Osteoblast (primary cell): ENCODE measurements around the gene LMNTD2. TPM values are rescaled to one million over a fixed set of nuclear protein-coding genes. Genes with fewer than 3 reads are reported as not detected.

ENCODE experiments used
- DNase-seq: peaks from one replicate; pipeline ENCODE4 v3.0.0; 2011; ENCODE audit warnings: low spot score, mixed read lengths; ENCODE audit not compliant: insufficient read length; ENCODE audit errors: missing footprints
- H2AFZ ChIP-seq: 2 replicates; pipeline ENCODE4 v1.6.0; 2011; ENCODE audit warnings: mild to moderate bottlenecking, low read length
- H3K27ac ChIP-seq: 2 replicates; pipeline ENCODE4 v1.5.1; 2011; ENCODE audit warnings: mild to moderate bottlenecking, low read depth, low read length, moderate library complexity
- H3K27me3 ChIP-seq: 2 replicates; pipeline ENCODE4 v1.6.0; 2012; ENCODE audit warnings: mild to moderate bottlenecking, control low read depth, inconsistent platforms, low read length, moderate library complexity; ENCODE audit not compliant: insufficient read depth
- H3K36me3 ChIP-seq: 2 replicates; pipeline ENCODE4 v1.5.1; 2011; ENCODE audit warnings: mild to moderate bottlenecking, low read length, control low read depth, moderate library complexity; ENCODE audit not compliant: insufficient read depth
- H3K4me1 ChIP-seq: 2 replicates; pipeline ENCODE4 v1.5.1; 2011; ENCODE audit warnings: mild to moderate bottlenecking, low read length, control low read depth, moderate library complexity; ENCODE audit not compliant: insufficient read depth
- H3K4me2 ChIP-seq: 2 replicates; pipeline ENCODE4 v1.6.0; 2011; ENCODE audit warnings: mild to moderate bottlenecking, low read length; ENCODE audit not compliant: insufficient read depth
- H3K4me3 ChIP-seq: fragments of 200-600 bp; sonication (generic); 3 replicates; pipeline ENCODE4 v1.5.1; 2012; ENCODE audit warnings: mild to moderate bottlenecking, low read length, inconsistent platforms; ENCODE audit not compliant: insufficient read depth
- H3K79me2 ChIP-seq: 2 replicates; pipeline ENCODE4 v1.6.0; 2012; ENCODE audit warnings: mild to moderate bottlenecking, low read length, control low read depth, inconsistent platforms; ENCODE audit not compliant: insufficient read depth
- H3K9me3 ChIP-seq: 2 replicates; pipeline ENCODE4 v1.5.1; 2011; ENCODE audit warnings: low read depth, low read length, control low read depth
- H4K20me1 ChIP-seq: 2 replicates; pipeline ENCODE4 v1.6.0; 2012; ENCODE audit warnings: mild to moderate bottlenecking, low read length, control low read depth; ENCODE audit not compliant: insufficient read depth
- CTCF ChIP-seq: IDR thresholded peaks from 2 replicates; pipeline ENCODE4 v1.5.1; 2011; ENCODE audit warnings: mild to moderate bottlenecking, low read depth, low read length, moderate library complexity; ENCODE audit errors: extremely low read depth
- total RNA-seq: library from RNA; depleted of rRNA; stranded (reverse); fragments of >200 nt; gene quantifications from 2 replicates; pipeline ENCODE4 v1.2.3, GENCODE V29; 2012

LMNTD2 gene
- total RNA-seq, 1 donor = 0.36 TPM

- H3K27me3 ChIP-seq = peaks cover 45% of the 10 kb centered on the region
- no peaks in the 10 kb centered on the region for H3K79me2 ChIP-seq
- H3K4me3 ChIP-seq = no peak overlapping the region
- peak; percentile 97 for DNase-seq
- no peak overlapping the region for H2AFZ ChIP-seq
- no peaks in the 10 kb centered on the region for H3K9me3 ChIP-seq
- H3K27ac ChIP-seq = no peak overlapping the region
- no peaks in the 10 kb centered on the region for H4K20me1 ChIP-seq
- no peaks in the 10 kb centered on the region for H3K36me3 ChIP-seq
- no peaks in the 10 kb centered on the region for H3K4me1 ChIP-seq
- TF ChIP-seq CTCF = peak; percentile 20
- no peak overlapping the region for H3K4me2 ChIP-seq
Observed at GRCh38 chr11:554428-555226, 5.9 kb downstream of the LMNTD2 start.

GRCh38 chr11:553988-554340, 6.6 kb downstream of the LMNTD2 start:
- no peak for TF ChIP-seq CTCF
- Histone ChIP-seq H4K20me1 (no peaks in the 10 kb centered on the region), H3K36me3 (no peaks in the 10 kb centered on the region), H3K27ac (no peak overlapping the region), H3K4me2 (no peak overlapping the region), H3K9me3 (no peaks in the 10 kb centered on the region), H2AFZ (no peak overlapping the region), H3K79me2 (no peaks in the 10 kb centered on the region), H3K4me1 (no peaks in the 10 kb centered on the region), H3K4me3 (no peak overlapping the region), H3K27me3 (peaks cover 40% of the 10 kb centered on the region)
- DNase-seq = no peak

- no peaks in the 10 kb centered on the region for H3K36me3 ChIP-seq
- H3K4me3 ChIP-seq = no peak overlapping the region
- no peaks in the 10 kb centered on the region for H4K20me1 ChIP-seq
- TF ChIP-seq CTCF = no peak
- H3K79me2 ChIP-seq = no peaks in the 10 kb centered on the region
- H3K4me2 ChIP-seq = no peak overlapping the region
- no peak overlapping the region for H2AFZ ChIP-seq
- peaks cover 40% of the 10 kb centered on the region for H3K27me3 ChIP-seq
- H3K4me1 ChIP-seq = no peaks in the 10 kb centered on the region
- no peak overlapping the region for H3K27ac ChIP-seq
- H3K9me3 ChIP-seq = no peaks in the 10 kb centered on the region
- no peak for DNase-seq
Observed at GRCh38 chr11:553083-553987, 7.2 kb downstream of the LMNTD2 start.

GRCh38 chr11:551596-551995, 8.9 kb downstream of the LMNTD2 start:
- Histone ChIP-seq H3K36me3 (no peaks in the 10 kb centered on the region), H3K4me2 (no peak overlapping the region), H2AFZ (no peak overlapping the region), H3K4me3 (no peak overlapping the region), H4K20me1 (no peaks in the 10 kb centered on the region), H3K27ac (no peak overlapping the region), H3K27me3 (peaks cover 25% of the 10 kb centered on the region), H3K79me2 (no peaks in the 10 kb centered on the region), H3K4me1 (no peaks in the 10 kb centered on the region), H3K9me3 (no peaks in the 10 kb centered on the region)
- no peak for TF ChIP-seq CTCF
- no peak for DNase-seq
